Anterior cingulate cortex (tissue), 58 donors: ENCODE results near the gene MOSMO.
"Not testable (repeated sequence)": the region's sequence is repeated elsewhere in the genome, so short reads cannot be mapped to it uniquely, and the experiment has no call there.

Source experiments
- DNase-seq, 58 donors: peaks; one replicate each; lab custom pipeline; 2025; lab: John Stamatoyannopoulos, UW

The MOSMO gene

DNA sequence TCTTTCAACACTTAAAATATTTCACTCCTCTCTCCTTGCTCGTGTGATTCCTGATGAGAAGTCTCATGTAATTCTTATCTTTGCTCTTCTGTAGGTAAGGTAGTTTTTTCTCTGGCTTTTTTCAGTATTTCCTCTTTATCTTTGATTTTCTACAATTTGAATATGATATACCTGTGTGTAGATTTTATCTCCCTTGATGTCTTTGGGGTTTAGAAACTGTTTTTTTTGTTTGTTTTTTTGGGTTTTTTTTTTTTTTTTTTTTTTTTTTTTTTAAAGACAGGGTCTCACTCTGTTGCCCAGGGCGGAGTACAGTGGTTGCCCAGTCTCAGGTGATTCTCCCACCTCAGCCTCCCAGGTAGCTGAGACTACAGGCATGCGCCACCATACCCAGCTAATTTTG lies 26.6 kb downstream of the MOSMO start:
- no peak for DNase-seq

DNA sequence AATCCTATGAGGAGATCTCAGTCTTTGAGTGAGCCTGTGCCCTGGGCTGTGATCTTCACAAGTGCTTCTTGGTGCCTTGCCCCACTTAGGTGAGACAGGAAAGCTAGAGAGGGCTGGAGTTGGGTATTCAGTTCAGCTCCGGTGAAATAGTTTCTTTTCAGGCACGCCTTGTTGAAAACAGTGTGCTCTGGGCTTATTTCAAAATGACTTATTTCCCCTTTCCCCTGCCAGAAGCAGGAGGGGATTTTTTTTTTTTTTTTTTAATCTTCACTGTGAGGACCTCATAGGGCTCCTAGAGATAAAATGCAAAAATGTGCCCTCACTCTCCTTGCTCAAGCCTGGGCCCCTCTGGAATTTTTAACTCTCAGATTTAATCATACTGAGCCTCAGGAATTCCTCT lies 27.2 kb downstream of the MOSMO start:
- DNase-seq, result no peak

- DNase-seq, result not testable (repeated sequence)
Observed at GRCh38 chr16:22043882-22044281, 36.0 kb downstream of the MOSMO start.

GRCh38 chr16:22045888-22046287 lies 38.0 kb downstream of the MOSMO start:
- DNase-seq, result not testable (repeated sequence)

- DNase-seq, result no peak
Observed at GRCh38 chr16:22050963-22051362, 43.1 kb downstream of the MOSMO start.

DNA sequence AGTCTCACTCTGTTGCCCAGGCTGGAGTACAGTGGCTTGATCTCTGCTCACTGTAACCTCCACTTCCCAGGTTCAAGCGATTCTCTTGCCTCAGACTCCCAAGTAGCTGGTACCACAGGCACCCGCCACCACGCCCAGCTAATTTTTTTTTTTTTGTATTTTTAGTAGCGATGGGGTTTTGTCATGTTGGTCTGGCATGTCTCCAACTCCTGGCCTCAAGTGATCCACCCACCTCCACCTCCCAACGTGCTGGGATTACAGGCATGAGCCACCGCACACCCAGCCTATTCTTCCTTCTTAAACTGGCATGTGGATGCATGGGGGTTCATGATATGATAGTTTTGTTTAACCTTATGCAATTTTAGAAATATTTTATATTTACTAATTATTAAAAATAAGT lies 45.1 kb downstream of the MOSMO start:
- DNase-seq, result no peak

DNA sequence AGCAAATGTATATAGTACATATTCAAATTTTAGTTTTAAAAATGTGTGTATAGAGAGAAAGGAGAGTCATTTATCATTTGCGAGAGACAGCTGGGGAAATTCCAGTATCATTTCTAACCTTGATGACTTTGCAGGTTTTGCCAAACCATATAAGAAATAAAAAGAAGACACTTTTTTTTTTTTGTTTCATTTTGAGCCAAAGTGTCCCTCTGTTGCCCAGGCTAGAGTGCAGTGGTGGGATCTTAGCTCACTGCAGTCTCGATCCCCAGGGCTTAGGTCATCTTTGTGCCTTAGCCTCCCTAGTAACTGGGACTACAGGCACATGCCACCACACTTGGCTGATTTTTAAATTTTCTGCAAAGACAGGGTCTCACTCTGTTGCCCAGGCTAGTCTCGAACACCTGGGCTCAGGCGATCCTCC lies 46.0 kb downstream of the MOSMO start:
- DNase-seq, result no peak

DNA sequence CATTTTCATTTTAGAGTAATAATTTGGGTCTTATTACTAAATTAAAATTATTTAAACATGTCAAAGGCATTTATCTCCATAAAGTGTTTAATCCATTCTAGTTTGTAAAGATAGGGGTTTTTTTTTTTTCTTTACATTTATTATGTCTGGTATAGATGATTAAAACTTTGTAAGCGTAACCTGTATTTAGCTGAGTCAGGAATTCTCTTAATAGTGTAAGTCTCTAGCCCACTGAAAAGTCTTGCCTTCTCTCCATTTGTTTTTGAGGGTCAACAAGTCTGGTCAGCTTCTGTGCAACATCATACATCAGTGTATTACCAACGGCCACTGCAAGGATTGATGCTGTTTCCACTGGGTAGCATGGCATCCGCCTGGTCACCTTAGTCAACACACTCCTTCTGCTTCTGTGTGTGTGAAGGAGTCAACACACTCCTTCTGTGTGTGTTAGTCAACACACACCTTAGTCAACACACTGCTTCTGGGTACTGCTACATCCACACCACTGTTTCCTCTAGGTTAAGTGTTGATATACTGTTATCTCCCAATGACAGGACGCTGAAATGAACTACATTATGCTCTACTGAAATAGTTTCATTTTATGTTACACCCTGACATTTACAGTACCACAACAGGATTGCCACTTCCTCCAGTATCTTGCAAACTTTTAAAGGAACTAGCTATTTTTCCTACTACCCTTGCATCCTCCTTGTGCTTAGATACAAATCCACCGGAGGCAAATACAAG lies 47.1 kb downstream of the MOSMO start:
- DNase-seq, result no peak

DNA sequence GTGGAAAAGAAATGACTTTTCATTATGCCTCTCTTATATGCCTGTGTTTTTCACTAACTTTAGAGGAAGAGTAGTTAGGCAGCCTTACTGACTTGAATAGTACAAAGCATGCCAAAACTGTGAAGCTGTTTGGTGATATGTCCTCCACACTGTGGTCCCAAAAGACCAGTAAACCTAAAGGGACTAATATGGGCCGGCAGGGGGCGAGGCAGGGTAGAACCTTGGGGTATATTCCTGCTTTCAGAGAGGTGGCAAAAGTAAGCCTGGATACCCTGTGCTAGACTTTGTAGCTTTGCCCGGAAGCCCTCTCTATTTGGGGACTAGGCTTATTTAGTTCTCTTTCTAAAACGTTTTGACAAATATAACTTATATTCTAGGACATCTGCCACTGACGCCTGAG lies 48.0 kb downstream of the MOSMO start:
- DNase-seq, result no peak

- DNase-seq, result no peak
Observed at GRCh38 chr16:22063888-22064467, 56.1 kb downstream of the MOSMO start.

DNA sequence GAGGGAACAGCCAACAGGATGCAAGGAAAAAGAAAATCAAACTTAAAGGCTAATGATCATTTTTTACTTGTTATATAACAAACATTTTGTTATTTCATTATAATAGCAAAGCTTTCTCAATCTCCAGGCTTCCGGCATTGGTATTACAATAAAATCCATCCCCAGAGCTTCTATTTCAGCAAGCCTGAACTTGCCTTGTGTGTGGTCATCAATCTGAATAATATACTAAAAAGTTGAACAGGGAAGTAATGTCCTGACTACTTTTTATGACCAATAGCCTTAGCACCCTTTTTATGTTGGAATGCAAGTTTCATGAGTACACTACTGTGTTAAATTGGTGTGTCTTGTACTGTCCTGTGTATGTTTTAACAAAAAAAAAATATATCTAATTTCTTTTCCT lies 57.3 kb downstream of the MOSMO start:
- DNase-seq, result no peak

DNA sequence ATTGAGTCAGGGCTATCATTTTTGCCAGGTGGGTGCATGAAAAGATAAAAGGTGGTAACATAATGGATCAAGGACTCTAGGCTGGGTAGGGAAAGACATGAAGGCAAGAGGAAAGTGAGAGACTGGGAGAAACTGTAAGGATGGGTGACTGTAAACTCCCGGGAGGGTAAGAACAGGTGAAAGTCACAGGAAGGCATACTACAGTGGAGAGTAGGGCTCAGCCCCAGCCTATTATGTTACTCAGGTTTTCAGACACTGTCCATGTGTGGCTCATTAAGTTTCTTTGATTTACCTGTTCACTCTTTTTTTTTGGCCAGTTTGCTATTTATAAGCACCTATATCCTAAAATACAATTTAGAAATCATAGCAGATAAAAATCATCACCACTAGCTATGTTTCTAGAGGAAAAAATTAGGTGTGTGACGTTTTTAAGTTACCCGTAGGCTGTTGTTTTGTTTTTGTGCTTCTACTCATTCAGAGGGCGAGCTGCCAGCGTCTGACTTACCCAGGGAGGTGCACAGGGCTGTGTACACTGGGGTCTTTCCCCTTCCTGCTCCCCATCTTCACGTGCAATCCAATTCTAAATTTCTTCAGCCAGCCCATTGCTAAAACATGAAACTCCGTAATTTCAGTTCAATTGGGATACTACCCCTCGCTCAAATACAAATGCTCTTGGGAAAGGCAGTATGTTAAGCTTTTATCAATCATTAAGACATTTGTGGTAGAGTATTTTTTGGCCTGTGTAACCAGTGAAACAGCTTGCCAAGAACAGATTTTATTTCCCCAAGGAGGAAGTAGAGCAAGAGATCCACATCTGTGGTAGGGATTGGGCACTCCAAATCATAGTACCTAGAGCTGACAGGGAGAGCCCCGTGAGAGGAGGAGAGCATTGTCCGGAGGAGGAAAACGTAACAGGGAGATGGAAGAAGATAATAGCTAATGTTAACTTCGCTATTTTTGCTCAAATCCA lies 62.7 kb downstream of the MOSMO start:
- DNase-seq, result no peak

- DNase-seq, result no peak
Observed at GRCh38 chr16:22071331-22071910, 63.5 kb downstream of the MOSMO start.

- no peak for DNase-seq
Observed at GRCh38 chr16:22073350-22073749, 65.4 kb downstream of the MOSMO start.

DNA sequence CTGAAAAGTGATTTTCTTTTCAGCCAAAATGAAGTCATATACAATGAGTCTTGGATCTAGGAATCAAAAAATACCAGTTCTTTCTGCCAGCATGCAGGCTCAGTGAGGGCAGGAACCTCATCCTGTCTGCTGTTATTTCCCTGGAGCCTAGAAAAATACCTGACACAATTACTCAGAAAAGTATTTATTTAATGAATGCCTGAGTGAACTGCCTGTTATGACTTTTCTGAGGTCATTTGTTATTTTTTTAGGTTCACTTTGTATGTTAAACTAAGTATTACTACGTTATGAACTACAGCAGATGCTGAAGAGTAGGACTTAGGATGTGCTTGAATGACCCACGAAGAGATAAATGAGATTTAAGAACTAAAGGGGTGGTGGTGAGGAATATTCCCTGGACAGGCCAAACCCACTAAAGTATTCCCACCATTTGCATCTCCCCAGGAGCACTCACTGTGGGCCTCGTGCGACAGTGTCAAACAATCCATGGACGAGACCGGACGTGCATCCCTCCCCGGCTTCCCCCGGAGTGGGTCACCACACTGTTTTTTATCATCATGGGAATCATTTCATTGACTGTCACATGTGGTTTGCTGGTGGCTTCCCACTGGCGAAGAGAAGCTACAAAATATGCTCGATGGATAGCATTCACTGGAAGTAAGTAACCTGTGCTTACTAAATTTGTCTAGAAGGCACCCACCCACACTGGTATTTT lies 67.3 kb downstream of the MOSMO start:
- DNase-seq, result no peak

- DNase-seq, result no peak
Observed at GRCh38 chr16:22075776-22076175, 67.9 kb downstream of the MOSMO start.

GRCh38 chr16:22077700-22078313 lies 69.9 kb downstream of the MOSMO start:
- DNase-seq, result peak in 27 of 58 donors; percentile 6 to 65 (median 16)

DNA sequence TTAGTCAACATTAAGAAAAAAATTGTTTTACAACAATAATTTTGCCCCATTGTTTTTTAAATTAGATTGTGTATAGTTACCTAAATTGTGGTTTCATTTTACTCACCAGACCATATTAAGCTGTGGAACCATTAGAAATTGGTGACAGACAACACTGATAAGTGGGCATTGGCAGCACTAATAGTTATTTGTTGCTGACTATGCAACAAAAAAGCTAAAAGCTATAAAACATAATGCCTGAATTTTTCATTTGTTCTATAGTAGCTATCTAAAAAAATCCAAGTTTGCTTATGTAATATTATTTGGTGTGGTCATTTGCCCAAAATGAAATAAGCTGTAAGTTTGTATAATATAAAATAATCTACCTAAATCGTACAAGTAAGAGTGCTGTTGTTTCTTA lies 70.7 kb downstream of the MOSMO start:
- DNase-seq, result no peak

GRCh38 chr16:22081050-22081449 lies 73.1 kb downstream of the MOSMO start:
- no peak for DNase-seq

- DNase-seq, result no peak
Observed at GRCh38 chr16:22086440-22086839, 78.5 kb downstream of the MOSMO start.
